Stimulated activated CD8-positive, alpha-beta memory T cell treated with anti-CD3 and anti-CD28 coated beads, Interleukin-15, amount 100 ng/mL, for 1 hour (primary cell): Measurements from ENCODE around the gene DNAAF6.

ENCODE experiments used
- DNase-seq: peaks from one replicate; pipeline ENCODE4 v3.0.0-alpha.2; 2020; ENCODE audit warnings: low read depth

The DNAAF6 gene

DNA sequence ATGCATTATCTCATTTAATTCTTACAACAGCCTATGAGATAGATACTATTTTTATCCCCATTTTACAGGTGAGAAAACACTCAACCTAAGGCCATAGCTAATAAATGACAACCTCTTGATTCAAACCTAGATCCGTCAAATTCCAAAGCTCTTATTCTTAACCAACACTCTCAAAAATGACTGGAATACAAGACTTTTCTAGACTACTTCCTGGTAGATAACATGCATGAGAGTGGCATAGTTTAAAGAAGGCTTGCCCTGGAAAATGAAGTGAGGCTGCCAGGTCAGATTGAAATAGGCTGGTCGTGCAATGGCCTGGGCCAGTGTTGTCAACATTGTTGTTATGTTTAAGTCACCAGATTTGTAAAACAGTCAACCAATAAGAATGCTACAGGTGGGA, 86.6 kb downstream of the DNAAF6 start:
- DNase-seq: no peak
